WTC11 (cell line): Measurements from ENCODE around the gene IKBKG. TPM values are rescaled to one million over a fixed set of nuclear protein-coding genes. Genes with fewer than 3 reads are reported as not detected.

Experiments
- ATAC-seq: fragments of 200-7000 bp; cut with Tn5 transposase; 2 replicates; pipeline ENCODE4 v1.10.0; 2021; ENCODE audit warnings: mild to moderate bottlenecking, moderate library complexity
- CTCF ChIA-PET: fragments of 300-600 bp; sonication (Branson Sonifier 250); formaldehyde crosslinking; loops from one replicate; lab custom pipeline; 2021; ENCODE audit warnings: antibody characterized with exemption; lab: Charles Lee
- POLR2A ChIA-PET: fragments of 350-600 bp; sonication (Branson Sonifier 250); formaldehyde crosslinking; loops from one replicate; lab custom pipeline; 2021; ENCODE audit warnings: antibody characterized with exemption; lab: Charles Lee
- DNase-seq: peaks from one replicate; pipeline ENCODE4 v3.0.0; 2021; ENCODE audit warnings: low spot score
- H3K27ac Mint-ChIP-seq: 2 replicates; pipeline ENCODE4 v1.8.0; 2021; ENCODE audit warnings: mixed read lengths
- H3K27me3 Mint-ChIP-seq: 2 replicates; pipeline ENCODE4 v1.8.0; 2021; ENCODE audit warnings: low read depth, mild to moderate bottlenecking, moderate library complexity, mixed read lengths
- H3K36me3 Mint-ChIP-seq: 2 replicates; pipeline ENCODE4 v1.8.0; 2021; ENCODE audit warnings: mixed read lengths
- H3K4me1 Mint-ChIP-seq: 2 replicates; pipeline ENCODE4 v1.8.0; 2022; ENCODE audit warnings: mixed read lengths
- H3K4me3 Mint-ChIP-seq: 2 replicates; pipeline ENCODE4 v1.8.0; 2021; ENCODE audit warnings: mild to moderate bottlenecking, moderate library complexity, mixed read lengths
- H3K9me3 Mint-ChIP-seq: 2 replicates; pipeline ENCODE4 v1.8.0; 2021; ENCODE audit warnings: mixed read lengths
- AFF4 ChIP-seq: sonication (generic); formaldehyde crosslinking; IDR thresholded peaks from 2 replicates; pipeline ENCODE4 v1.8.1; 2023; ENCODE audit warnings: mild to moderate bottlenecking, missing genetic modification reagents, borderline replicate concordance
- ATF1 ChIP-seq: sonication (generic); formaldehyde crosslinking; IDR thresholded peaks from 2 replicates; pipeline ENCODE4 v1.8.1; 2023; ENCODE audit warnings: mild to moderate bottlenecking, moderate library complexity, missing genetic modification reagents
- ATF6 ChIP-seq: sonication (generic); formaldehyde crosslinking; IDR thresholded peaks from 2 replicates; pipeline ENCODE4 v1.8.1; 2023; ENCODE audit warnings: mild to moderate bottlenecking, missing genetic modification reagents
- E2F1 ChIP-seq: sonication (generic); formaldehyde crosslinking; IDR thresholded peaks from 2 replicates; pipeline ENCODE4 v1.8.0; 2022; ENCODE audit warnings: mild to moderate bottlenecking, missing genetic modification reagents
- HMGA2 ChIP-seq: fragments of 250-450 bp; sonication (Bioruptor Pico); IDR thresholded peaks from 2 replicates; pipeline ENCODE4 v1.4.0; 2021; ENCODE audit warnings: mild to moderate bottlenecking, moderate library complexity
- KAT7 ChIP-seq: sonication (generic); formaldehyde crosslinking; IDR thresholded peaks from 2 replicates; pipeline ENCODE4 v1.8.1; 2023; ENCODE audit warnings: missing genetic modification reagents, mild to moderate bottlenecking, borderline replicate concordance
- NR1H2 ChIP-seq: sonication (generic); formaldehyde crosslinking; IDR thresholded peaks from 2 replicates; pipeline ENCODE4 v1.9.0; 2021; ENCODE audit warnings: mild to moderate bottlenecking, moderate library complexity, missing genetic modification reagents
- PREB ChIP-seq: sonication (generic); formaldehyde crosslinking; IDR thresholded peaks from 2 replicates; pipeline ENCODE4 v1.8.1; 2022; ENCODE audit warnings: mild to moderate bottlenecking, missing genetic modification reagents, moderate library complexity, borderline replicate concordance
- PRRX2 ChIP-seq: fragments of 250-450 bp; sonication (Bioruptor Pico); IDR thresholded peaks from 2 replicates; pipeline ENCODE4 v1.8.0; 2021; ENCODE audit warnings: mild to moderate bottlenecking
- RELA ChIP-seq: sonication (generic); formaldehyde crosslinking; IDR thresholded peaks from 2 replicates; pipeline ENCODE4 v1.8.1; 2022; ENCODE audit warnings: missing genetic modification reagents, mild to moderate bottlenecking, borderline replicate concordance
- USF2 ChIP-seq: sonication (generic); formaldehyde crosslinking; IDR thresholded peaks from 2 replicates; pipeline ENCODE4 v1.8.1; 2023; ENCODE audit warnings: mild to moderate bottlenecking, missing genetic modification reagents, moderate library complexity
- ZBTB21 ChIP-seq: sonication (generic); formaldehyde crosslinking; IDR thresholded peaks from 2 replicates; pipeline ENCODE4 v1.8.1; 2023; ENCODE audit warnings: mild to moderate bottlenecking, missing genetic modification reagents, borderline replicate concordance
- ZNF121 ChIP-seq: sonication (generic); formaldehyde crosslinking; IDR thresholded peaks from 2 replicates; pipeline ENCODE4 v1.8.0; 2023; ENCODE audit warnings: missing genetic modification reagents
- ZNF219 ChIP-seq: sonication (generic); formaldehyde crosslinking; IDR thresholded peaks from 2 replicates; pipeline ENCODE4 v1.8.0; 2023; ENCODE audit warnings: missing genetic modification reagents, mild to moderate bottlenecking, borderline replicate concordance
- ZNF232 ChIP-seq: sonication (generic); formaldehyde crosslinking; IDR thresholded peaks from 2 replicates; pipeline ENCODE4 v1.8.0; 2022; ENCODE audit warnings: mild to moderate bottlenecking, missing genetic modification reagents
- ZNF281 ChIP-seq: sonication (generic); formaldehyde crosslinking; IDR thresholded peaks from 2 replicates; pipeline ENCODE4 v1.8.0; 2023; ENCODE audit warnings: mild to moderate bottlenecking, missing genetic modification reagents
- ZNF317 ChIP-seq: sonication (generic); formaldehyde crosslinking; IDR thresholded peaks from 2 replicates; pipeline ENCODE4 v1.8.1; 2023; ENCODE audit warnings: low read depth, mild to moderate bottlenecking, moderate library complexity, missing genetic modification reagents, borderline replicate concordance
- total RNA-seq: library from RNA; stranded (reverse); gene quantifications from 3 replicates; pipeline ENCODE4 v1.2.3, GENCODE V29; 2021

The IKBKG gene
- total RNA-seq, 1 experiment from 2014 or later, result 29.1 TPM

GRCh38 chrX:154593201-154593600, 45.8 kb downstream of the IKBKG start:
- peaks cover 13% of the 10 kb centered on the region for H3K27me3 Mint-ChIP-seq
- CTCF ChIA-PET, result no interaction called here
- peaks cover 15% of the 10 kb centered on the region for H3K36me3 Mint-ChIP-seq
- no peak overlapping the region for H3K4me3 Mint-ChIP-seq
- H3K27ac Mint-ChIP-seq, result no peak overlapping the region
- no peak for DNase-seq
- H3K9me3 Mint-ChIP-seq, result peaks cover 23% of the 10 kb centered on the region
- TF ChIP-seq ATF1 (CRISPR knock-in tag), result no peak
- no peak for TF ChIP-seq USF2 (CRISPR knock-in tag)
- no peak for TF ChIP-seq KAT7 (CRISPR knock-in tag)
- TF ChIP-seq E2F1 (CRISPR knock-in tag), result no peak
- TF ChIP-seq ZNF121, result no peak
- TF ChIP-seq RELA (CRISPR knock-in tag), result no peak
- no peak for TF ChIP-seq HMGA2 (CRISPR knock-in tag)
- TF ChIP-seq, all 79 proteins: peak for 0
- no peak for ATAC-seq
- POLR2A ChIA-PET, result no interaction called here
- H3K4me1 Mint-ChIP-seq, result peaks cover 22% of the 10 kb centered on the region

- TF ChIP-seq ZBTB21 (CRISPR knock-in tag) (no peak), ZNF317 (CRISPR knock-in tag) (no peak), ZNF219 (CRISPR knock-in tag) (no peak), ZNF281 (CRISPR knock-in tag) (no peak), ZNF232 (no peak), PRRX2 (no peak), ATF6 (CRISPR knock-in tag) (no peak)
- Mint-ChIP-seq H3K4me1 (peaks cover 22% of the 10 kb centered on the region), H3K36me3 (peaks cover 15% of the 10 kb centered on the region), H3K27ac (no peak overlapping the region), H3K4me3 (no peak overlapping the region), H3K27me3 (peaks cover 13% of the 10 kb centered on the region), H3K9me3 (peaks cover 23% of the 10 kb centered on the region)
- ATAC-seq (no peak), DNase-seq (no peak)
- CTCF ChIA-PET, result no interaction called here
- POLR2A ChIA-PET, result no interaction called here
These were observed 47.1 kb downstream of the IKBKG start for GRCh38 chrX:154594491-154594890.

- Mint-ChIP-seq H3K4me1 (peaks cover 22% of the 10 kb centered on the region), H3K27ac (peak overlapping the region; percentile 55), H3K27me3 (peaks cover 13% of the 10 kb centered on the region), H3K36me3 (peaks cover 15% of the 10 kb centered on the region), H3K9me3 (peaks cover 23% of the 10 kb centered on the region), H3K4me3 (no peak overlapping the region; the same call in 1 of the 2 replicates)
- ChIA-PET POLR2A (no interaction called here), CTCF (interaction anchor here (1.2 kb wide), 1 partner anchor 153 kb away, joined by 3 read pairs; no protein-coding TSS in a partner anchor)
- no peak for DNase-seq
- no peak for ATAC-seq
- TF ChIP-seq ATF1 (CRISPR knock-in tag) (no peak), PRRX2 (no peak), E2F1 (CRISPR knock-in tag) (no peak), NR1H2 (CRISPR knock-in tag) (no peak), AFF4 (CRISPR knock-in tag) (no peak), PREB (no peak), ZNF121 (no peak)
These were observed 48.3 kb downstream of the IKBKG start for GRCh38 chrX:154595559-154596249.
